ENCODE results near the gene AGRN. TPM values are rescaled to one million over a fixed set of nuclear protein-coding genes. Genes with fewer than 3 reads are reported as not detected.

Gene AGRN
- total RNA-seq, 1 donor from 2014 or later, result 374 TPM

- Mint-ChIP-seq H3K9me3 (ENCODE audit: unreplicated experiment) (no peaks in the 10 kb centered on the region), H3K4me3 (ENCODE audit: unreplicated experiment) (peak overlapping the region; percentile 49), H3K4me1 (ENCODE audit: unreplicated experiment) (no peaks in the 10 kb centered on the region), H3K36me3 (ENCODE audit: low read depth, unreplicated experiment) (peaks cover 23% of the 10 kb centered on the region), H3K27me3 (ENCODE audit: unreplicated experiment) (peaks cover 20% of the 10 kb centered on the region), H3K27ac (ENCODE audit: unreplicated experiment) (peak overlapping the region; percentile 15)
- no peak for DNase-seq (ENCODE audit: low spot score)
- TF ChIP-seq CTCF (IDR thresholded peaks at IDR 0.05; ENCODE audit: unreplicated experiment), result no peak
Measured at GRCh38 chr1:1052003-1052840, 32.3 kb downstream of the AGRN start.

GRCh38 chr1:1053022-1053421 is 33.1 kb downstream of the AGRN start:
- DNase-seq (ENCODE audit: low spot score), result no peak
- TF ChIP-seq CTCF (IDR thresholded peaks at IDR 0.05; ENCODE audit: unreplicated experiment), result no peak
- H3K27ac Mint-ChIP-seq (ENCODE audit: unreplicated experiment), result peak overlapping the region; percentile 15
- no peaks in the 10 kb centered on the region for H3K4me1 Mint-ChIP-seq (ENCODE audit: unreplicated experiment)
- peak overlapping the region; percentile 68 for H3K4me3 Mint-ChIP-seq (ENCODE audit: unreplicated experiment)
- H3K36me3 Mint-ChIP-seq (ENCODE audit: low read depth, unreplicated experiment), result peaks cover 21% of the 10 kb centered on the region
- no peaks in the 10 kb centered on the region for H3K9me3 Mint-ChIP-seq (ENCODE audit: unreplicated experiment)
- peaks cover 20% of the 10 kb centered on the region for H3K27me3 Mint-ChIP-seq (ENCODE audit: unreplicated experiment)

- TF ChIP-seq CTCF (IDR thresholded peaks at IDR 0.05; ENCODE audit: unreplicated experiment), result no peak
Measured at GRCh38 chr1:1053682-1054081, 33.8 kb downstream of the AGRN start.

GRCh38 chr1:1054099-1054700 is 34.3 kb downstream of the AGRN start:
- no peak overlapping the region for H3K27ac Mint-ChIP-seq (ENCODE audit: unreplicated experiment)
- peaks cover 2% of the 10 kb centered on the region for H3K4me1 Mint-ChIP-seq (ENCODE audit: unreplicated experiment)
- H3K36me3 Mint-ChIP-seq (ENCODE audit: low read depth, unreplicated experiment), result peaks cover 21% of the 10 kb centered on the region
- DNase-seq (ENCODE audit: low spot score), result no peak
- H3K27me3 Mint-ChIP-seq (ENCODE audit: unreplicated experiment), result peaks cover 23% of the 10 kb centered on the region
- no peak overlapping the region for H3K4me3 Mint-ChIP-seq (ENCODE audit: unreplicated experiment)
- no peaks in the 10 kb centered on the region for H3K9me3 Mint-ChIP-seq (ENCODE audit: unreplicated experiment)
- no peak for TF ChIP-seq CTCF (IDR thresholded peaks at IDR 0.05; ENCODE audit: unreplicated experiment)

More at GRCh38 chr1:1053682-1054081, 33.8 kb downstream of the AGRN start:
- Mint-ChIP-seq H3K9me3 (ENCODE audit: unreplicated experiment) (no peaks in the 10 kb centered on the region), H3K4me3 (ENCODE audit: unreplicated experiment) (no peak overlapping the region), H3K27ac (ENCODE audit: unreplicated experiment) (no peak overlapping the region), H3K27me3 (ENCODE audit: unreplicated experiment) (peaks cover 21% of the 10 kb centered on the region), H3K4me1 (ENCODE audit: unreplicated experiment) (peaks cover 2% of the 10 kb centered on the region), H3K36me3 (ENCODE audit: low read depth, unreplicated experiment) (peaks cover 21% of the 10 kb centered on the region)
- DNase-seq (ENCODE audit: low spot score), result no peak

GRCh38 chr1:1054971-1055370 is 35.1 kb downstream of the AGRN start:
- peaks cover 21% of the 10 kb centered on the region for H3K36me3 Mint-ChIP-seq (ENCODE audit: low read depth, unreplicated experiment)
- H3K9me3 Mint-ChIP-seq (ENCODE audit: unreplicated experiment), result no peaks in the 10 kb centered on the region
- peaks cover 2% of the 10 kb centered on the region for H3K4me1 Mint-ChIP-seq (ENCODE audit: unreplicated experiment)
- peaks cover 23% of the 10 kb centered on the region for H3K27me3 Mint-ChIP-seq (ENCODE audit: unreplicated experiment)
- no peak for DNase-seq (ENCODE audit: low spot score)
- TF ChIP-seq CTCF (IDR thresholded peaks at IDR 0.05; ENCODE audit: unreplicated experiment), result no peak
- H3K4me3 Mint-ChIP-seq (ENCODE audit: unreplicated experiment), result no peak overlapping the region
- no peak overlapping the region for H3K27ac Mint-ChIP-seq (ENCODE audit: unreplicated experiment)

All from endothelial cell (in vitro differentiated cells).